Motor neuron (in vitro differentiated cells): ENCODE results near the gene DIAPH1. TPM values are rescaled to one million over a fixed set of nuclear protein-coding genes. Genes with fewer than 3 reads are reported as not detected.

Source experiments
- ATAC-seq, 8 experiments: fragments of 200-7000 bp; cut with Tn5 transposase; replicated peaks in 6 of 8; 2 replicates each; pipeline ENCODE4 v1.8.0; 2021; ENCODE audit warnings: mild to moderate bottlenecking in 8 of 8, moderate library complexity in 8 of 8
- H3K27ac ChIP-seq, 2 donors: fragments of 250-450 bp; sonication (Bioruptor Pico); 2 replicates each; pipeline ENCODE4 v1.9.0; 2021; ENCODE audit warnings: antibody characterized with exemption in 2 of 2, mild to moderate bottlenecking in 2 of 2, moderate library complexity in 1 of 2
- H3K4me1 ChIP-seq, 2 donors: fragments of 250-450 bp; sonication (Bioruptor Pico); replicated peaks in 1 of 2; 2 replicates each; pipeline ENCODE4 v1.6.1; 2021; ENCODE audit warnings: antibody characterized with exemption in 2 of 2, mild to moderate bottlenecking in 2 of 2, moderate library complexity in 1 of 2
- H3K4me3 ChIP-seq, 5 donors: fragments of 250-450 bp; sonication (Bioruptor Pico); 2 replicates each; pipeline ENCODE4 v1.9.0; 2021; ENCODE audit warnings: antibody characterized with exemption in 5 of 5, mild to moderate bottlenecking in 5 of 5, moderate library complexity in 4 of 5
- WGBS, 10 experiments: fragments of 450-650 bp; shearing (Covaris generic); methylation state at CpG; one replicate each; pipeline ENCODE4 v1.0.0; 2022; 5-methylcytosine and 5-hydroxymethylcytosine counted together
- in situ Hi-C, 9 experiments: fragments of 400-800 bp; cut with MboI; loops; one replicate each; pipeline ENCODE4 v1.15.0; 2021; ENCODE audit warnings: low sequenced_read_pairs in 9 of 9, low pct_unique_long_range_greater_than_20kb in 2 of 9; ENCODE audit not compliant: unreplicated experiment in 9 of 9
- total RNA-seq, 8 experiments: library from RNA; unstranded; fragments of 300-600 nt; gene quantifications; 2 replicates each; pipeline versions ENCODE4 v1.2.3 to v1.2.4, GENCODE V29; 2022

The DIAPH1 gene
- total RNA-seq, 8 experiments from 2014 or later, result 7.4 to 93.8 (median 20.0) TPM

DNA sequence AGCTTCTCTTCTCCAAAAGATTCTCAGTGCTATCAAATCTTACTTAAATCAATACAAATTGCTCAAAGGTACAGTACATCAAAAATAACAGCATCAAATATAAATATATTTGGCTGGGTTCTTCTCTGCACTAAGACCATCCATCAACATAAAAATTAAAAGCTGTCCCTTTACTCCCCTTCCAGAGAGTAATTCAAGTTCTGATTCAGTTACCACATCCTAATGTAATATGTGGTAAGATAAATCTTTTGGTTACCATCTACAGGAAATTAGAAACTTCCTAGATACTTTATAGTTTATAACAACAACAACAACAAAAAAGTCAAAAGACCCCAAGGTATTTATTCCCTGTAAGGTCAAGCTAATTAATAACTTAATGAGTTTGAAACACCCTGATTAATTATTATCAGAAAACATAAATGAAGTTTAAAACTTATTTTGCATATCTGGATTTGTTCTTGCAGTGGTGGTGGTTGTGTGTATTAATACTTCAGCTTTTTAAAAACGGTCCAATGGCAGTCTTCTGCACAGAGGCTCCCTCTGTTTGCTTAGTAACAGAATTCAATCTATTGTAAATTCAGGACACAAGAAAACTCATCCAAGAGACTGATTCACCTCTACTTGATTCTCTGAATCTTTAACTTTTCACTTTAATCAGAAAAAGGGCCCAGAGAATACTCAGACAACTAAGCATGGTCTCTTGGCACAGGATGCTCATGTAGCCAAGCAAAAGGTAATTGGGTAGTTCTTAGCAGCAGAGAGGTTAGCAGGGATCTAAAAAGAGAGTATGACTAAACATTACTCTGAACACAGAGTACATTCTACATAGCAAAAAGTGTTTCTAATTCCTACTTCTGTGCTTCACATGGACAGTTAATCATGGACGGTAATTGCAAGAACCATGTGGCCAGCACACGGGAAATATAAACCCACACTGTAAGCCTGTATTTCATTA, 20.1 kb downstream of the DIAPH1 start:
- in situ Hi-C loops, result no loop called here
- Histone ChIP-seq H3K4me3 (no peak overlapping the region), H3K4me1 (no peaks in the 10 kb centered on the region), H3K27ac (no peak overlapping the region)
- peak in 4 of 8 experiments; percentile 59 to 78 (median 71) for ATAC-seq
- 0 to 100% (median 94%) methylated on average over 1 to 3 of the region's 3 CpGs; no CpG with 5 or more reads in 2 of the 10 experiments for WGBS, 10 experiments

DNA sequence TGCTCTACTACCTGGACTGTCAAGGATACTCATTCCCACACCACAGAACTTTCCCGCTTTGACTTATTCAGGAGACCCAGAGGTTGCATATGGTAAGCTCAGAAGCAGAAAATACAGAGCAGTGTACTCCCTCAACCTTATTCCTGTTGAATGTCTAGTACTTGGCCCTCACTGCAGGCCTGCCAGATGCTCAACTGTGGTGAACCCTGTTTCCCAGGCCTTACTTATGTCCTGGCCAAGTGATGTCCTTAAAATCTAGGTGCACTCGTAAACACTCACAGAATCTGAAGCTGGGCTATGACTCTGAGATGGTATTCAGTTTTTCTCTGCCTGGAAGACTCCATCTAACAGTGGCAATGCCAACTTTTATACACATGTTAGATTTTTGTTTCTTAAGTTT, 21.0 kb downstream of the DIAPH1 start:
- no peak for ATAC-seq
- Histone ChIP-seq H3K27ac (no peak overlapping the region), H3K4me1 (no peaks in the 10 kb centered on the region), H3K4me3 (no peak overlapping the region)
- WGBS, 10 experiments, result 82 to 100% (median 100%) methylated on average over 1 to 2 of the region's 2 CpGs; no CpG with 5 or more reads in 1 of the 10 experiments
- in situ Hi-C loops, result no loop called here

DNA sequence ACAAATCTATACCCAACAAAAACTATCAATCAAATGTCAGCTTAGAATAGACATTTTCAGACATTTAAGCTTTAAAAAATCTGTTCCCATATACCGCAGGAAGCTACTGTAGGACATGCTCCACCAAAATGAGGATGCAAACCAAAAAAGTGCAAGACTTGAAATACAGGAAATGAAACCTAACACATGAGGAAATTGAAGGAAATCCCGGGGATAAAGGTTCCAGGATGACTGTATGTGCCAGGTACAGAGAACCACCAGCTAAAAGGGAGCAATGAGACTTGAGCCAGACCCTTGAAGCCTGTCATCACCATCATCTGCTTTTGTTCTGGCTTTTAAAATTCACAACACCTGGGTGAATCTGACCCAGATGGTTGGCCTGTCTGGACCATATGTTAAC, 21.4 kb downstream of the DIAPH1 start:
- no peak overlapping the region for H3K27ac ChIP-seq
- no peak for ATAC-seq
- H3K4me3 ChIP-seq, result no peak overlapping the region
- H3K4me1 ChIP-seq, result no peaks in the 10 kb centered on the region
- 28 to 100% (median 100%) methylated on average over 1 to 2 of the region's 2 CpGs for WGBS, 10 experiments
- in situ Hi-C loops, result no loop called here

DNA sequence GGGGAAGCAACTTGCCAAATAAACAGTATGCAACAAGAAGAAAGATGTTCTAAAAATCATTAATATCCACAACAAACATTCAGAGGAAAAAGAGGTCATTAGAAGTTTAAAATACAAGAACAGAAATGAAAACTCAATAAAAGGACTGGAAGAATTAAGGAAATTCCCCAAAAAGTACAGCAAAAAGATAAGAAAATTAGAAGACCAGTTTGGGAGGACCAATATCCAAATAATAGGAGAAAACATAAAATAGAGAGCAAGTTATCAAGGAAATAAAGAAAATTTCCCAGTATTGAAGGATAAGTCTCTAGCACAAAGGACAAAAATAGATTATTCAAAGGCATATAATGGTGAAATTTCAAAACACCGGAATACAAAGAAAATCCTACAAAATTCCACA, 21.9 kb downstream of the DIAPH1 start:
- 94 to 100% (median 100%) methylated on average over 1 of the region's 1 CpG; no CpG with 5 or more reads in 1 of the 10 experiments for WGBS, 10 experiments
- in situ Hi-C loops, result no loop called here
- H3K4me1 ChIP-seq, result no peaks in the 10 kb centered on the region
- no peak overlapping the region for H3K4me3 ChIP-seq
- no peak overlapping the region for H3K27ac ChIP-seq
- no peak for ATAC-seq

GRCh38 chr5:141590127-141590526, 28.7 kb downstream of the DIAPH1 start:
- Histone ChIP-seq H3K4me1 (no peaks in the 10 kb centered on the region), H3K4me3 (no peak overlapping the region), H3K27ac (no peak overlapping the region)
- 57 to 100% (median 83%) methylated on average over 1 to 2 of the region's 2 CpGs; no CpG with 5 or more reads in 4 of the 10 experiments for WGBS, 10 experiments
- in situ Hi-C loops, result no loop called here
- no peak for ATAC-seq

GRCh38 chr5:141586246-141586645, 32.6 kb downstream of the DIAPH1 start:
- Histone ChIP-seq H3K4me1 (no peaks in the 10 kb centered on the region), H3K27ac (no peak overlapping the region), H3K4me3 (no peak overlapping the region)
- WGBS, 10 experiments, result 60 to 100% (median 100%) methylated on average over 1 of the region's 1 CpG; no CpG with 5 or more reads in 2 of the 10 experiments
- no peak for ATAC-seq
- in situ Hi-C loops, result no loop called here

- H3K4me1 ChIP-seq, result no peaks in the 10 kb centered on the region
- WGBS, 10 experiments, result 50 to 100% (median 92%) methylated on average over 1 to 6 of the region's 6 CpGs; no CpG with 5 or more reads in 1 of the 10 experiments
- H3K4me3 ChIP-seq, result no peak overlapping the region
- no peak for ATAC-seq
- in situ Hi-C loops, result no loop called here
- H3K27ac ChIP-seq, result no peak overlapping the region
Observed at GRCh38 chr5:141585594-141585993, 33.2 kb downstream of the DIAPH1 start.

GRCh38 chr5:141574122-141574510, 44.7 kb downstream of the DIAPH1 start:
- Histone ChIP-seq H3K27ac (no peak overlapping the region), H3K4me1 (no peaks in the 10 kb centered on the region), H3K4me3 (no peak overlapping the region)
- no peak for ATAC-seq
- in situ Hi-C loops, result loop anchor here in 8 of 9 experiments (25.0 kb wide), 5 partner anchors 162 to 762 kb away; partner anchors contain the start of genes PCDHB10 (in 4 of the 8), PCDHB11 (in 4 of the 8), PCDHB16 (in 4 of the 8) and PCDHB8 (in 4 of the 8)
- WGBS, 10 experiments, result 75 to 100% (median 94%) methylated on average over 1 of the region's 2 CpGs; no CpG with 5 or more reads in 4 of the 10 experiments

GRCh38 chr5:141573489-141574121, 45.2 kb downstream of the DIAPH1 start:
- 17 to 100% methylated on average over 1 of the region's 4 CpGs; no CpG with 5 or more reads in 8 of the 10 experiments for WGBS, 10 experiments
- ATAC-seq, result no peak
- in situ Hi-C loops, result loop anchor here in 8 of 9 experiments (25.0 kb wide), 5 partner anchors 161 to 761 kb away; partner anchors contain the start of genes PCDHB10 (in 4 of the 8), PCDHB11 (in 4 of the 8), PCDHB16 (in 4 of the 8) and PCDHB8 (in 4 of the 8)
- Histone ChIP-seq H3K27ac (no peak overlapping the region), H3K4me1 (no peaks in the 10 kb centered on the region), H3K4me3 (no peak overlapping the region)

GRCh38 chr5:141570655-141571054, 48.1 kb downstream of the DIAPH1 start:
- ATAC-seq, result no peak
- no peak overlapping the region for H3K4me3 ChIP-seq
- in situ Hi-C loops, result loop anchor here in 8 of 9 experiments (25.0 kb wide), 5 partner anchors 158 to 758 kb away; partner anchors contain the start of genes PCDHB10 (in 4 of the 8), PCDHB11 (in 4 of the 8), PCDHB16 (in 4 of the 8) and PCDHB8 (in 4 of the 8)
- H3K27ac ChIP-seq, result no peak overlapping the region
- H3K4me1 ChIP-seq, result no peaks in the 10 kb centered on the region

DNA sequence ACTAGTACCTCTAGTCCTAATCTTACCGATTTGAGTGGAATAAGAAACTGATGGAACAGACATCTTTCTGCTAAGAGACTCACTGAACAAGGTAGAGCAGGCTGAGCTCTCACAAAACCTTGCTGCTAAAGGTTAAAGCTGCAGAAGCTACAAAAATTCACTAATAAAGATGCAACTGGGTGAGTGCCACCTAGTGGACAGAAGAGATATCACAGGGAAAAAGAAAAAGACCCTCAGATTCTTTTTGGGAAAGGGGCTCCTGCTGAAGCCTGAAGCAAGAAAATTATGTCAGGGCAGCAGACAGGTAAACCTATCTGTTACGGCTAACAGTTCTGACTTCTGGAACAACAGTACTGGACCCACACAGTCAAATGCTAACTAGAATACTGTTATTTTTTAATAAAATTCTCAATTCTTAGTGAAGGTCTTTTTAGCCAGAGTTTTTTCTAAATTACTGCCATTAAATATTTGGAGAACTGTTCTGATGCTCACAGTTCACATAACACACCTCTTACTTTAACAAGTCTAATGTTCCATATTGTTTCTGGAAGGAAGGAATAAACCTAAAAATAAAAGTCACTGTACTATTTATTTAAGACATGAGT, 51.2 kb downstream of the DIAPH1 start:
- 8 to 46% (median 22%) methylated on average over 1 to 2 of the region's 2 CpGs for WGBS, 10 experiments
- in situ Hi-C loops, result loop anchor here (10.0 to 25.0 kb wide), 6 partner anchors 153 to 755 kb away; partner anchors contain the start of genes PCDHB10 (in 4 of the 9), PCDHB11 (in 4 of the 9), PCDHB16 (in 4 of the 9) and PCDHB8 (in 4 of the 9)
- no peaks in the 10 kb centered on the region for H3K4me1 ChIP-seq

DNA sequence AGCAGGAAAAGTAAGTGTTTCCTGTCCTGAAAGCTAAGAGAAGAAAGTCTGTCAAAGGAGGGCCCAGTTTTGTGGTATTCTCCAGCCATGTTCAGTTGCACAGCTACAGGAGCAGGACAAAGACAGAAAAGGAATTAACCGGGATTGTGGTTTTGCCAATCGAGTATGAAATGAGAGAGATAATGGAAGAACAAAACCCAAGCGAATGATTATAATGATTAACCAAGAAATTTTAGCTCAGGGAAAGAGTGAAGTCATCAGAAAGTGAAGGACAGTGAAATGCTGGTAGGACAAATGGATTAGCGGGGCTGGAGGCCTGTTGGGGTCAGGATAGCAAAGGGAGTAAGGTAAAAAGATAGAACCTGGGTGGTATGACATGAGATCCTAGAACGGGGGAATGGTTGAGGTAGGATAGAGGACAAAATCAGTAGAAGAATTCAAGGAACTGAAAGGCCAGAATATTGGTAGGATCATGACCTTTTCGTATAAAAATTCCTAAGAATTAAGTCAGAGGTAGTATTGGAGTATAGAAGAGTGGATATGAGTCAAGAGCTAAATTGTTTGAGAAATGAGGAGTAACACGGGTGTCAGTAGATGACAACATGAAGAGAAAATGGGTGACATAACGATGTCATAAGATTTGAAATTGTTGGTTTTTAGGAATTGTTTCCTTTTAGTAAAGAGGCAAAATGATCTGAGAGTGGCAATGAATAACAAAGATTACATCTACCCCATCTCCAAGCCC, 52.8 kb downstream of the DIAPH1 start:
- ATAC-seq, result no peak
- WGBS, 10 experiments, result 75 to 100% (median 92%) methylated on average over 2 to 8 of the region's 8 CpGs
- Histone ChIP-seq H3K27ac (no peak overlapping the region), H3K4me1 (peaks cover 2 to 3% of the 10 kb centered on the region in 2 donors), H3K4me3 (no peak overlapping the region)
- in situ Hi-C loops, result loop anchor here (10.0 to 25.0 kb wide), 6 partner anchors 151 to 754 kb away; partner anchors contain the start of genes PCDHB10 (in 4 of the 9), PCDHB11 (in 4 of the 9), PCDHB16 (in 4 of the 9) and PCDHB8 (in 4 of the 9)

More for the DNA sequence above, 51.2 kb downstream of the DIAPH1 start:
- no peak overlapping the region for H3K27ac ChIP-seq
- H3K4me3 ChIP-seq, result no peak overlapping the region
- ATAC-seq, result no peak
